Esophagus muscularis mucosa (tissue), 3 donors: ENCODE measurements around the gene GUCA2A.

ENCODE experiments used
- CTCF ChIP-seq, 3 experiments: fragments of 200-600 bp in 2 of 3; fragments of 450-650 bp in 1 of 3; sonication (generic) in 2 of 3; IDR thresholded peaks; one replicate each; pipeline ENCODE4 v1.5.1; 2017 to 2019; ENCODE audit warnings: antibody characterized with exemption in 3 of 3, mild to moderate bottlenecking in 2 of 3, moderate library complexity in 1 of 3
- POLR2A ChIP-seq: fragments of 450-650 bp; IDR thresholded peaks from one replicate; pipeline ENCODE4 v1.6.1; 2017; ENCODE audit warnings: antibody characterized with exemption, moderate library complexity, mild to moderate bottlenecking, low read depth

GRCh38 chr1:42157667-42158066 lies 6.9 kb downstream of the GUCA2A start:
- TF ChIP-seq CTCF (IDR thresholded peaks at IDR 0.05) (no peak), POLR2A (no peak)
